HG03575 (cell line): ENCODE data around the gene PRIMPOL.
"Not testable (repeated sequence)": the region's sequence is repeated elsewhere in the genome, so short reads cannot be mapped to it uniquely, and the experiment has no call there.

Source experiments
- ATAC-seq: cut with Tn5 transposase; IDR thresholded peaks from one replicate; pipeline ENCODE4 v1.9.1; 2021; ENCODE audit not compliant: unreplicated experiment, insufficient number of reproducible peaks, low FRiP score; ENCODE audit errors: extremely low read depth

PRIMPOL gene

DNA sequence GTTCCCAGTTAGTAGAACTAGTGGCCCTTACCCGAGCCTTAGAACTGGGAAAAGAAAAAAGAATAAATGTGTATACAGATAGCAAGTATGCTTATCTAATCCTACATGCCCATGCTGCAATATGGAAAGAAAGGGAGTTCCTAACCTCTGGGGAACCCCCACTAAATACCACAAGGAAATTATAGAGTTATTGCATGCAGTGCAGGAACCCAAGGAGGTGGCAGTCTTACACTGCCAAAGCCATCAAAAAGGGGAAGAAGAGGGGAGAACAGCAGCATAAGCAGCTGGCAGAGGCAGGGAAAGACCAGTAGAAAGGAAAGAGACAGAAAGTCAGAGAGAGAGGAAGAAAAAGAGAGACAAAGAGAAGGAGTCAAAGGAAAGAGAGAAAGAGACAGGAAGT, 90.0 kb downstream of the PRIMPOL start:
- ATAC-seq = not testable (repeated sequence)

DNA sequence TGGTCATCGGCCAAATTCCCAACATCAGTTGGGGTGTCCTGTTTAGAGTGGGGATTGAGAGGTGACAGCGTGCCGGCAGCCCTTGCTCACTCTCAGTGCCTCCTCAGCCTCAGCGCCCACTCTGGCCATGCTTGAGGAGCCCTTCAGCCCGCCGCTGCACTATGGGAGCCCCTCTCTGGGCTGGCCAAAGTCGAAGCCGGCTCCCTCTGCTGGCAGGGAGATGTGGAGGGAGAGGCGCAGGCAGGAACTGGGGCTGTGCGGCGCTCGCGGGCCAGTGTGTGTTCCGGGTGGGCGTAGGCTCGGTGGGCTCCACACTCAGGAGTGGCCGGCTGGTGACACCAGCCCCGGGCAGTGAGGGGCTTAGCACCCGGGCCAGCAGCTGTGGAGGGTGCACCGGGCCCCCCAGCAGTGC, 91.4 kb downstream of the PRIMPOL start:
- no peak for ATAC-seq

DNA sequence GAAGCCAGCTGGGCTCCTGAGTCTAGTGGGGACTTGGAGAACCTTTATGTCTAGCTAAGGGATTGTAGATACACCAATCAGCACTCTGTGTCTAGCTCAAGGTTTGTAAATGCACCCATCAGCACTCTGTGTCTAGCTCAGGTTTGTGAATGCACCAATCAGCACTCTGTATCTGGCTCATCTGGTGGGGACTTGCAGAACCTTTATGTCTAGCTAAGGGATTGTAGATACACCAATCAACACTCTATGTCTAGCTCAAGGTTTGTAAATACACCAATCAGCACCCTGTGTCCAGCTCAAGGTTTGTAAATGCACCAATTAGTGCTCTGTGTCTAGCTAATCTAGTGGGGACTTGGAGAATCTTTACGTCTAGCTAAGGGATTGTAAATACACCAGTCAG, 92.1 kb downstream of the PRIMPOL start:
- not testable (repeated sequence) for ATAC-seq

DNA sequence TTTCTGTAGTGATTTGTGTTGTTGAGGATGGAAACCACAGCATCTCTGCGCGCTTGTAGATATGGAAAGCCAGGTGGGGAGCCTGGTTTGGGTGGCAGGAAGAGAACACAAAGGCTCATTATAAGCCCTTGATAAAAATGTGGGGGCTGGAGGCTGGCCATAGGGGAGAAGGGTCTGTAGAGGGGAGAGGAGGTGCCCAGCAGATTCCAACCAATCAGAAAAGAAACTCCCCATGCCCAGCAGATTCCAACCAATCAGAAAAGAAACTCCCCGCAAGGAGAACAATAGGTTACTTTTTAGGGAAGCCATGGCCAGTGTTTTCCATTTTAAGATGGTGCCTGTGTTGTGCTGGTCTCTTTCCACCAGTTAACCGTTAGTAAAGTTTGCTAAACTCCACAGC, 94.1 kb downstream of the PRIMPOL start:
- no peak for ATAC-seq

DNA sequence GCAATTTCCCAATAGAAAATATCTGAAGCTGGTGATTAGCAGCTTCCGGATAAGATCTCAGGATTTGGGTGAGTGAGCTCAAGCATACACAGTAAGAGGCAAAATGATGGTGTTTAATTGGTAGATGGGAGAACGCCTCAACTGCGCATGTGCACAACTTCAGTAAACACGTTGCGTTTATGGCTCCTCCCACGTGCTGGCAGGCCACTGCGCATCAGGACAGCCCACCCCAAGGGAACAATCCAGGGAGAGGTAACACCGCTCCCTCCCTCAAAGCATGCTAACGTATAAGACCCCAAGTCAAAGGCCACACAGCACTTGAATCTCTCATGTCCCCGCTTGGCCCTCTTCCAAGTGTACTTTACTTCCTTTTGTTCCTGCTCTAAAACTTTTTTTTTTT, 94.7 kb downstream of the PRIMPOL start:
- no peak for ATAC-seq
